Measurements from ENCODE around the gene NBPF14.
"Not testable (repeated sequence)": the region's sequence is repeated elsewhere in the genome, so short reads cannot be mapped to it uniquely, and the experiment has no call there.

Gene NBPF14, protein sequence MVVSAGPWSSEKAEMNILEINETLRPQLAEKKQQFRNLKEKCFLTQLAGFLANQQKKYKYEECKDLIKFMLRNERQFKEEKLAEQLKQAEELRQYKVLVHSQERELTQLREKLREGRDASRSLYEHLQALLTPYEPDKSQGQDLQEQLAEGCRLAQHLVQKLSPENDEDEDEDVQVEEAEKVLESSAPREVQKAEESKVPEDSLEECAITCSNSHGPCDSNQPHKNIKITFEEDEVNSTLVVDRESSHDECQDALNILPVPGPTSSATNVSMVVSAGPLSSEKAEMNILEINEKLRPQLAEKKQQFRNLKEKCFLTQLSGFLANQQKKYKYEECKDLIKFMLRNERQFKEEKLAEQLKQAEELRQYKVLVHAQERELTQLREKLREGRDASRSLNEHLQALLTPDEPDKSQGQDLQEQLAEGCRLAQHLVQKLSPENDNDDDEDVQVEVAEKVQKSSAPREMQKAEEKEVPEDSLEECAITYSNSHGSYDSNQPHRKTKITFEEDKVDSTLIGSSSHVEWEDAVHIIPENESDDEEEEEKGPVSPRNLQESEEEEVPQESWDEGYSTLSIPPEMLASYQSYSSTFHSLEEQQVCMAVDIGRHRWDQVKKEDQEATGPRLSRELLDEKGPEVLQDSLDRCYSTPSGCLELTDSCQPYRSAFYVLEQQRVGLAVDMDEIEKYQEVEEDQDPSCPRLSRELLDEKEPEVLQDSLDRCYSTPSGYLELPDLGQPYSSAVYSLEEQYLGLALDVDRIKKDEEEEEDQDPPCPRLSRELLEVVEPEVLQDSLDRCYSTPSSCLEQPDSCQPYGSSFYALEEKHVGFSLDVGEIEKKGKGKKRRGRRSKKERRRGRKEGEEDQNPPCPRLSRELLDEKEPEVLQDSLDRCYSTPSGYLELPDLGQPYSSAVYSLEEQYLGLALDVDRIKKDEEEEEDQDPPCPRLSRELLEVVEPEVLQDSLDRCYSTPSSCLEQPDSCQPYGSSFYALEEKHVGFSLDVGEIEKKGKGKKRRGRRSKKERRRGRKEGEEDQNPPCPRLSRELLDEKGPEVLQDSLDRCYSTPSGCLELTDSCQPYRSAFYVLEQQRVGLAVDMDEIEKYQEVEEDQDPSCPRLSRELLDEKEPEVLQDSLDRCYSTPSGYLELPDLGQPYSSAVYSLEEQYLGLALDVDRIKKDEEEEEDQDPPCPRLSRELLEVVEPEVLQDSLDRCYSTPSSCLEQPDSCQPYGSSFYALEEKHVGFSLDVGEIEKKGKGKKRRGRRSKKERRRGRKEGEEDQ (N-terminal part only)

DNA sequence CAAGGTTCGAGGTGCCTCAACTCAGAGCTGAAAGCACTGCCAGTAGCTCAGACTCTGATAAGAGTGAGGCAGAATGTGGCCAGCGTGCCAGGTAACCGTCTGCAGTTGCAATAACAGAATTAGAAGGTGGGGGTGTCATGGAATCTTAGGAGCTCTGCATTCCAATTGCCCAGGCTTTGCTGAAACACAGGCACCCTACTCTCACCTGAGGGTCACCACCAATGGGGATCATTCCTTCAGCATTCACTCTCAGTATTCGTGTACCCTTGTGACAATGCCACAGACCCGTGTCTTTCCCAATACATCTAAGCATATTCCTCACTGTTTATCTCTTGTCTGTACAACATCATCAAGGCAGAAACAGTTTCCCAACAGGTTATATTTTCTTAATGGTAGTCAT is at the start of gene NBPF14:
Gene NBPF14, minus strand, starts transcription at position 101 of the 400 bp plus-strand sequence. CDS start 294 bp downstream, outside the sequence.
- H3K4me1 ChIP-seq (ENCODE audit: insufficient read depth, low read length); H3K9me3 ChIP-seq (ENCODE audit: low read length); H3K27me3 ChIP-seq (ENCODE audit: control insufficient read depth in 1 of 2, insufficient read depth in 2 of 2, low read length in 2 of 2); H3K4me3 ChIP-seq (ENCODE audit: low read depth in 1 of 2, low read length in 2 of 2); H3K36me3 ChIP-seq (ENCODE audit: insufficient read depth, low read length); H3K27ac ChIP-seq (ENCODE audit: low read depth, low read length); H3K9ac ChIP-seq (ENCODE audit: low read length): not testable (repeated sequence)

DNA sequence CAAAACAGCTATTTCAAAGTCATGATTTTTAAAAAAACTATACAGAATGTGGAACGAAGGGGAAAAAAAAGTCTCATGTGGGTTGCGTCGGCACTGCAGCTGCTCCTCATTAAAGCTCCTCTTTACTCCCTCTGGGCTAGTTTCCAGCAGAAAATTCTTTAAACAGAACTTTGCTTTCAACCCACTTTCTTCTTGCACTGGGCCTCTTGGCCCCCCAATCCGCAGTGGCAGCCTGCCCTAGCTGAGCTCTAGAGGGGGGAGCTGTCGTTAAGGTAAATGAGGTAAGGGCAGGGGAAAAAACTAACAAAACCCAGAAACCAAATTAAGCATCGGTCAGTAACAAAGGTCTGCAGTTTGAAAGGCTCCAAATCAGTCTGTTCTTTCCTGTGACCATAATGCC is 29.6 kb upstream of the NBPF14 start:
- not testable (repeated sequence) for H3K27me3 ChIP-seq (ENCODE audit: control insufficient read depth in 1 of 2, insufficient read depth in 2 of 2, low read length in 2 of 2); H3K36me3 ChIP-seq (ENCODE audit: insufficient read depth, low read length); H3K9me3 ChIP-seq (ENCODE audit: low read length); H3K27ac ChIP-seq (ENCODE audit: low read depth, low read length); H3K4me1 ChIP-seq (ENCODE audit: insufficient read depth, low read length); H3K9ac ChIP-seq (ENCODE audit: low read length); H3K4me3 ChIP-seq (ENCODE audit: low read depth in 1 of 2, low read length in 2 of 2)

- H3K4me1 ChIP-seq (ENCODE audit: insufficient read depth, low read length); H3K27me3 ChIP-seq (ENCODE audit: control insufficient read depth in 1 of 2, insufficient read depth in 2 of 2, low read length in 2 of 2); H3K36me3 ChIP-seq (ENCODE audit: insufficient read depth, low read length); H3K9ac ChIP-seq (ENCODE audit: low read length); H3K4me3 ChIP-seq (ENCODE audit: low read depth in 1 of 2, low read length in 2 of 2); H3K9me3 ChIP-seq (ENCODE audit: low read length); H3K27ac ChIP-seq (ENCODE audit: low read depth, low read length): not testable (repeated sequence)
Measured at GRCh38 chr1:148618216-148618615, 22.4 kb upstream of the NBPF14 start.

DNA sequence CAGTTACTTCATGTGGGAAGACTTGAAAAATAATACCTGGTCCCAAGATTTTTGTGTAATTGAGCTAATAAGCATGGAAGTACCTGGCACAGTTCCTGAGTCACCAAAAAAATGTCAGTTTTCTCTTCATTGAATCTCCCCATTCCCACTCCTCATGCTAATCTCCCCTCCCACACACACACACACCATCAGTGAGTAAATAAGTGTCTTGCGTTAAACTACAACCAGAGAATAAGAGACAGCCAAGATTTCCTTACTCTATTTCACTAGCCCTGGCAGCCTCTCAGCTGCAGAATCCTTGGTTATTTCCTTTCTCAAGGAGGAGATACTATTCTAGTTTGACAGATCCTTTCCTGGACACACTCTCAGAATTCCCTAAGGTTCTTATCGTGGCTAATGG is 9.5 kb upstream of the NBPF14 start:
- H3K4me1 ChIP-seq (ENCODE audit: insufficient read depth, low read length); H3K9me3 ChIP-seq (ENCODE audit: low read length); H3K9ac ChIP-seq (ENCODE audit: low read length); H3K36me3 ChIP-seq (ENCODE audit: insufficient read depth, low read length); H3K4me3 ChIP-seq (ENCODE audit: low read depth in 1 of 2, low read length in 2 of 2); H3K27ac ChIP-seq (ENCODE audit: low read depth, low read length); H3K27me3 ChIP-seq (ENCODE audit: control insufficient read depth in 1 of 2, insufficient read depth in 2 of 2, low read length in 2 of 2): not testable (repeated sequence)

- H3K4me3 ChIP-seq (ENCODE audit: low read depth in 1 of 2, low read length in 2 of 2); H3K36me3 ChIP-seq (ENCODE audit: insufficient read depth, low read length); H3K27ac ChIP-seq (ENCODE audit: low read depth, low read length); H3K9me3 ChIP-seq (ENCODE audit: low read length); H3K27me3 ChIP-seq (ENCODE audit: control insufficient read depth in 1 of 2, insufficient read depth in 2 of 2, low read length in 2 of 2); H3K9ac ChIP-seq (ENCODE audit: low read length); H3K4me1 ChIP-seq (ENCODE audit: insufficient read depth, low read length): not testable (repeated sequence)
Measured at GRCh38 chr1:148595360-148595759, 451 bp downstream of the NBPF14 start.

DNA sequence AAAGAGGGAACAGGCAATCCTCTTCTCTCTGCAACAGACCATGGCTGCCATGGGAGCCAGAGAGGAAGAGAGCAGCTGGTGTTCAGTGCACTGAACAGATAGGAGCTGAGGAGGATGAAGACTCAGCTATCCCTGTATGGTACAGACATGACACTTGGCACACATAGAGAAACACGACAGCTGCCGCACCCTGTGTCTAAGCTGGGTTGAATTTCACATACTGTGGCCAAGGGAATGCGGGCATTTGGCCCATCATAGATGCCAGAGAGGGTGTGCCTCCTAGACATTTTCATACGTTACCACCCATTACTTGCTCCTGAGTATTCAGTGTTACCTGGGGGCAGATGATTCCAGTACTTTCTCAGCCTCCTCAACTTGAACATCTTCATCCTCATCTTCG is 4.7 kb downstream of the NBPF14 start:
- not testable (repeated sequence) for H3K4me1 ChIP-seq (ENCODE audit: insufficient read depth, low read length); H3K27ac ChIP-seq (ENCODE audit: low read depth, low read length); H3K9ac ChIP-seq (ENCODE audit: low read length); H3K27me3 ChIP-seq (ENCODE audit: control insufficient read depth in 1 of 2, insufficient read depth in 2 of 2, low read length in 2 of 2); H3K9me3 ChIP-seq (ENCODE audit: low read length); H3K36me3 ChIP-seq (ENCODE audit: insufficient read depth, low read length); H3K4me3 ChIP-seq (ENCODE audit: low read depth in 1 of 2, low read length in 2 of 2)

- not testable (repeated sequence) for H3K4me1 ChIP-seq (ENCODE audit: insufficient read depth, low read length); H3K27me3 ChIP-seq (ENCODE audit: control insufficient read depth in 1 of 2, insufficient read depth in 2 of 2, low read length in 2 of 2); H3K36me3 ChIP-seq (ENCODE audit: insufficient read depth, low read length); H3K9me3 ChIP-seq (ENCODE audit: low read length); H3K4me3 ChIP-seq (ENCODE audit: low read depth in 1 of 2, low read length in 2 of 2); H3K27ac ChIP-seq (ENCODE audit: low read depth, low read length); H3K9ac ChIP-seq (ENCODE audit: low read length)
Measured at GRCh38 chr1:148532158-148532557, 63.7 kb downstream of the NBPF14 start.

GRCh38 chr1:148529101-148529567 is 66.7 kb downstream of the NBPF14 start:
- not testable (repeated sequence) for H3K4me3 ChIP-seq (ENCODE audit: low read depth in 1 of 2, low read length in 2 of 2); H3K36me3 ChIP-seq (ENCODE audit: insufficient read depth, low read length); H3K9me3 ChIP-seq (ENCODE audit: low read length); H3K9ac ChIP-seq (ENCODE audit: low read length); H3K4me1 ChIP-seq (ENCODE audit: insufficient read depth, low read length); H3K27me3 ChIP-seq (ENCODE audit: control insufficient read depth in 1 of 2, insufficient read depth in 2 of 2, low read length in 2 of 2); H3K27ac ChIP-seq (ENCODE audit: low read depth, low read length)

DNA sequence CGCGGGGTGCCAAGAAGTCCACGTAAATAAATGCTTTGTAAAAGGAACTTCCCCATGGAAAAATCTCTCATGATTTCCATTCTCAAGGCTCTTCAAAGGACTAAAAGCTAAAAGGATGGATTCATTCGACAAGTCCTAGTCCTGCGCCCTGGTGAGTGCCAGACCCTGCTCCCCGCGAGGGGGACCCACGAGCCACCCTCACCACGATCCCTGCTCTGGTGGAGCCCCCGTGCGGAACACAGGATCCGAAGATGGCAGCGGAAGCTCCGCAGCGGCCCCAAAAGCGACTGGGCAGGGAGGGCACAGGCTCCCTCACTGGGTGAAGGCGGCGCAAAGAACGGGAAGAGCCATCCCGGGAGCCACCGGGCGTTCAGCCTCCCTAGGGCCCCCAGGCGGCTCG is 67.2 kb downstream of the NBPF14 start:
- H3K36me3 ChIP-seq (ENCODE audit: insufficient read depth, low read length); H3K27ac ChIP-seq (ENCODE audit: low read depth, low read length); H3K4me3 ChIP-seq (ENCODE audit: low read depth in 1 of 2, low read length in 2 of 2): not testable (repeated sequence)

GRCh38 chr1:148526587-148526986 is 69.2 kb downstream of the NBPF14 start:
- not testable (repeated sequence) for H3K4me1 ChIP-seq (ENCODE audit: insufficient read depth, low read length); H3K4me3 ChIP-seq (ENCODE audit: low read depth in 1 of 2, low read length in 2 of 2); H3K27me3 ChIP-seq (ENCODE audit: control insufficient read depth in 1 of 2, insufficient read depth in 2 of 2, low read length in 2 of 2); H3K27ac ChIP-seq (ENCODE audit: low read depth, low read length); H3K9me3 ChIP-seq (ENCODE audit: low read length); H3K9ac ChIP-seq (ENCODE audit: low read length); H3K36me3 ChIP-seq (ENCODE audit: insufficient read depth, low read length)

More for the DNA sequence above, 67.2 kb downstream of the NBPF14 start:
- H3K27me3 ChIP-seq (ENCODE audit: control insufficient read depth in 1 of 2, insufficient read depth in 2 of 2, low read length in 2 of 2); H3K9ac ChIP-seq (ENCODE audit: low read length); H3K4me1 ChIP-seq (ENCODE audit: insufficient read depth, low read length); H3K9me3 ChIP-seq (ENCODE audit: low read length): not testable (repeated sequence)
